ENCODE measurements around the gene CACNB2. TPM values are rescaled to one million over a fixed set of nuclear protein-coding genes. Genes with fewer than 3 reads are reported as not detected.

The CACNB2 gene
- total RNA-seq, 1 experiment from 2014 or later: not detected

DNA sequence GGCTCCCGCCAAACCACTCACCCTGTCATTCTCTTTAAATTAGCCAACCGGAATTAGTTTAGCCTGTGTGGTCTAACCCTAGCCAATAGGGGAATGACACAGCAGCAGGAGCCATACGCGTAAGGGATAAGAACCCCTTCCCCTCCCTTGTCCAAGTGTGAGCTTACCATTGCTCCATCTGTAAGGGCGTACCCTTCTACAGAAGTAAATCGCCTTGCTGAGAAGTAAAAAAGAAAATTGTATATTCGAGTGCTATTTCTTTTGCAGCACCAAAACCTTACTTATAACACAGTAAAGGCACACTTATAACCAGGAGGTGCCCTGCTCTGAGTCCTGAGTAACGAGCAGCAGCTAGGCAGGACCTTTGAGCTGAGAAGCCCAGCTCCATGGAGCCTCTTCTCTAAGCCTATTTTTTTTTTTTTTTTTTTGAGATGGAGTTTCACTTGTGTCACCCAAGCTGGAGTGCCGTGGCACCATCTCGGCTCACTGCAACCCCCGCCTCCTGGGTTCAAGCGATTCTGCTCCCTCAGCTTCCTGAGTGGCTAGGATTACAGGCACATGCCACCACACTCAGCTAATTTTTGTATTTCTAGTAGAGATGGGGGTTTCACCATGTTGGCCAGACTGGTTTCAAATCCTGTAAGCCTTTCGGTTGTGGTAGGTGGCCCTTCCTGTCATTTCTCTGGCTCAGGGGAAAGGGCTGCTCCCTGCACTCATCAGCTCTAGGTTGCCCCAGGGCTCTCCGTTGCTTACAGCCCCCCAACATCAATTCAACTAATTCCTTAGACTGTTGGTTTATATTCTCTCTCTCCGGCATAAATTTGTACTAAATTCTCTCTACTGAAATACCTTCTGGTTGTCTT is 437.8 kb downstream of the CACNB2 start:
- Histone ChIP-seq H3K4me3 (ENCODE audit: low read depth in 2 of 2, low read length in 2 of 2) (no peak overlapping the region), H3K9me3 (ENCODE audit: control insufficient read depth, insufficient read depth, low read depth, low read length) (no peaks in the 10 kb centered on the region), H3K4me1 (ENCODE audit: control insufficient read depth, insufficient read depth, low read length) (no peaks in the 10 kb centered on the region), H3K27me3 (ENCODE audit: control insufficient read depth, insufficient read depth, low read length) (no peaks in the 10 kb centered on the region), H3K27ac (ENCODE audit: low read length) (no peak overlapping the region), H3K36me3 (ENCODE audit: control insufficient read depth, insufficient read depth, low read length) (no peaks in the 10 kb centered on the region)
- no TSS peak for BruUV-seq (replicated peaks)
- ATAC-seq: no peak
- TF ChIP-seq SIN3A (IDR thresholded peaks at IDR 0.05; ENCODE audit: borderline replicate concordance, insufficient read depth, low read depth, low read length) (no peak), CTCF (IDR thresholded peaks at IDR 0.05) (no peak), POLR2AphosphoS5 (IDR thresholded peaks at IDR 0.05; ENCODE audit: low read depth, low read length) (no peak), TCF7L2 (IDR thresholded peaks at IDR 0.05; ENCODE audit: low read depth, low read length) (no peak)
- TF ChIP-seq, protein P1, sequence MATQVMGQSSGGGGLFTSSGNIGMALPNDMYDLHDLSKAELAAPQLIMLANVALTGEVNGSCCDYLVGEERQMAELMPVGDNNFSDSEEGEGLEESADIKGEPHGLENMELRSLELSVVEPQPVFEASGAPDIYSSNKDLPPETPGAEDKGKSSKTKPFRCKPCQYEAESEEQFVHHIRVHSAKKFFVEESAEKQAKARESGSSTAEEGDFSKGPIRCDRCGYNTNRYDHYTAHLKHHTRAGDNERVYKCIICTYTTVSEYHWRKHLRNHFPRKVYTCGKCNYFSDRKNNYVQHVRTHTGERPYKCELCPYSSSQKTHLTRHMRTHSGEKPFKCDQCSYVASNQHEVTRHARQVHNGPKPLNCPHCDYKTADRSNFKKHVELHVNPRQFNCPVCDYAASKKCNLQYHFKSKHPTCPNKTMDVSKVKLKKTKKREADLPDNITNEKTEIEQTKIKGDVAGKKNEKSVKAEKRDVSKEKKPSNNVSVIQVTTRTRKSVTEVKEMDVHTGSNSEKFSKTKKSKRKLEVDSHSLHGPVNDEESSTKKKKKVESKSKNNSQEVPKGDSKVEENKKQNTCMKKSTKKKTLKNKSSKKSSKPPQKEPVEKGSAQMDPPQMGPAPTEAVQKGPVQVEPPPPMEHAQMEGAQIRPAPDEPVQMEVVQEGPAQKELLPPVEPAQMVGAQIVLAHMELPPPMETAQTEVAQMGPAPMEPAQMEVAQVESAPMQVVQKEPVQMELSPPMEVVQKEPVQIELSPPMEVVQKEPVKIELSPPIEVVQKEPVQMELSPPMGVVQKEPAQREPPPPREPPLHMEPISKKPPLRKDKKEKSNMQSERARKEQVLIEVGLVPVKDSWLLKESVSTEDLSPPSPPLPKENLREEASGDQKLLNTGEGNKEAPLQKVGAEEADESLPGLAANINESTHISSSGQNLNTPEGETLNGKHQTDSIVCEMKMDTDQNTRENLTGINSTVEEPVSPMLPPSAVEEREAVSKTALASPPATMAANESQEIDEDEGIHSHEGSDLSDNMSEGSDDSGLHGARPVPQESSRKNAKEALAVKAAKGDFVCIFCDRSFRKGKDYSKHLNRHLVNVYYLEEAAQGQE (IDR thresholded peaks at IDR 0.05; ENCODE audit: insufficient read depth in 1 of 2, low read depth in 2 of 2, low read length in 1 of 2): no peak
- ChIA-PET POLR2A (no interaction called here), CTCF (interaction anchor here (0.6 kb wide), 2 partner anchors 11 to 50 kb away, joined by 3 to 6 read pairs; no protein-coding TSS in a partner anchor)
- no peak for DNase-seq (ENCODE audit: low read depth, low spot score)
- in situ Hi-C loops (cut with HindIII; ENCODE audit: low pct_unique_long_range_greater_than_20kb, low sequenced_read_pairs) (no loop called here), intact Hi-C loops (cut with micrococcal nuclease; ENCODE audit: unreplicated experiment) (no loop called here)

GRCh38 chr10:18582803-18583202 is 442.6 kb downstream of the CACNB2 start:
- H3K36me3 ChIP-seq (ENCODE audit: control insufficient read depth, insufficient read depth, low read length): no peaks in the 10 kb centered on the region
- POLR2A ChIA-PET: no interaction called here
- CTCF ChIA-PET: no interaction called here
- intact Hi-C loops (cut with micrococcal nuclease; ENCODE audit: unreplicated experiment) (no loop called here), in situ Hi-C loops (cut with HindIII; ENCODE audit: low pct_unique_long_range_greater_than_20kb, low sequenced_read_pairs) (no loop called here)
- no peak for TF ChIP-seq SIN3A (IDR thresholded peaks at IDR 0.05; ENCODE audit: borderline replicate concordance, insufficient read depth, low read depth, low read length)
- TF ChIP-seq POLR2AphosphoS5 (IDR thresholded peaks at IDR 0.05; ENCODE audit: low read depth, low read length): no peak
- TF ChIP-seq TCF7L2 (IDR thresholded peaks at IDR 0.05; ENCODE audit: low read depth, low read length): no peak
- TF ChIP-seq, protein P1 (IDR thresholded peaks at IDR 0.05; ENCODE audit: insufficient read depth in 1 of 2, low read depth in 2 of 2, low read length in 1 of 2): no peak
- no peak for TF ChIP-seq CTCF (IDR thresholded peaks at IDR 0.05)
- no peaks in the 10 kb centered on the region for H3K27me3 ChIP-seq (ENCODE audit: control insufficient read depth, insufficient read depth, low read length)
- no peak overlapping the region for H3K4me3 ChIP-seq (ENCODE audit: low read depth in 2 of 2, low read length in 2 of 2)
- BruUV-seq (replicated peaks): no TSS peak
- no peak for DNase-seq (ENCODE audit: low read depth, low spot score)
- H3K4me1 ChIP-seq (ENCODE audit: control insufficient read depth, insufficient read depth, low read length): no peaks in the 10 kb centered on the region
- H3K9me3 ChIP-seq (ENCODE audit: control insufficient read depth, insufficient read depth, low read depth, low read length): no peaks in the 10 kb centered on the region
- ATAC-seq: no peak
- no peak overlapping the region for H3K27ac ChIP-seq (ENCODE audit: low read length)

All from Panc1 (cell line).